Measurements from ENCODE around the gene SYNJ2. TPM values are rescaled to one million over a fixed set of nuclear protein-coding genes. Genes with fewer than 3 reads are reported as not detected.

Gene SYNJ2
- total and polyA plus RNA-seq, 2 of the 4 experiments (the other 2 are of a cell fraction): 40.8 to 45.2 TPM

DNA sequence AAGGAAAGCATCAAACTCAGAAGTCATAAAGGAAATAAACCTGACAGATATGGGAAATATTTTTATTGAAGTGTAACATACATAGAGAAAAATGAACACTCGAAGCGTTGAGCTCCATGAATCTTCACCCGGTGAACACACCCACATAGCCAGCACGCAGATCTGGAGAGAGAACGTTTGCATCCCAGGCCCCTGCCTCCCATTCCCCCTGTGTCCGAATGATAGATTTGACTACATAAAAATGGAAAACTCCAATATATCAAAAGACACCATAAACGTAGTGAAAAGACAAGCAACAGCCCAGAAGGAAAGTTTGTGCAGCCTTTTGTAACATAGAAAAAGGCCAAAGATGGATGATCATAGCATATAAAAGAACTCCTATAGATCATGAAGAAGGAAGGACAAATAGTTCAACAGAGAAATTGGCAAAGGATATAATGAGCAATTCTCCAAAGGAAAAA lies 17.1 kb downstream of the SYNJ2 start:
- Histone ChIP-seq H3K56ac (ENCODE audit: extremely low read depth, insufficient read depth, low read length) (no peak overlapping the region), H3K9me3 (ENCODE audit: control insufficient read depth, insufficient read depth, low read length) (no peaks in the 10 kb centered on the region), H3K23ac (ENCODE audit: low read depth, low read length) (no peak overlapping the region), H3K79me1 (ENCODE audit: low read depth in 1 of 2, low read length in 2 of 2) (peaks cover 36 to 93% of the 10 kb centered on the region in 2 experiments), H2AK5ac (ENCODE audit: low read depth, low read length) (no peak overlapping the region), H3K4me3 (ENCODE audit: insufficient read depth, low read depth, low read length) (no peak overlapping the region), H4K91ac (ENCODE audit: insufficient read depth, low read depth, low read length) (no peak overlapping the region), H3K4me1 (ENCODE audit: control insufficient read depth, insufficient read depth, low read length) (peaks cover 41% of the 10 kb centered on the region), H2AFZ (replicated peaks; ENCODE audit: low read length, poor library complexity) (no peak overlapping the region), H3K9me1 (ENCODE audit: insufficient read depth, low read length) (peaks cover 52% of the 10 kb centered on the region), H2BK5ac (ENCODE audit: low read depth, low read length, poor library complexity, severe bottlenecking) (no peak overlapping the region), H3K9ac (ENCODE audit: low read depth, low read length) (no peak overlapping the region), H2BK15ac (ENCODE audit: low read depth, low read length) (no peak overlapping the region), H2AK9ac (replicated peaks; ENCODE audit: low read depth, low read length, poor library complexity) (no peak overlapping the region), H4K8ac (ENCODE audit: low read depth in 2 of 2, low read length in 2 of 2) (no peak overlapping the region), H3K14ac (replicated peaks; ENCODE audit: low read depth, low read length) (no peak overlapping the region), H3K18ac (ENCODE audit: low read depth, low read length) (no peak overlapping the region), H3K4me2 (ENCODE audit: low read depth, low read length) (no peak overlapping the region), H2BK20ac (ENCODE audit: low read depth, low read length) (no peak overlapping the region), H3K27me3 (ENCODE audit: control insufficient read depth, insufficient read depth, low read length) (no peaks in the 10 kb centered on the region), H3K36me3 (ENCODE audit: control insufficient read depth, insufficient read depth, low read length) (peaks cover 6% of the 10 kb centered on the region), H3K27ac (ENCODE audit: insufficient read depth, low read length) (no peak overlapping the region), H4K5ac (ENCODE audit: low read depth, low read length) (no peak overlapping the region), H4K20me1 (ENCODE audit: insufficient read depth, low read length) (peaks cover 75% of the 10 kb centered on the region), H2BK120ac (ENCODE audit: low read depth, low read length) (no peak overlapping the region), H3K4ac (ENCODE audit: low read depth, low read length) (no peak overlapping the region)
- ATAC-seq (ENCODE audit: low read depth) (no peak), DNase-seq (no peak)
- intact Hi-C loops (cut with micrococcal nuclease) (no loop called here), in situ Hi-C loops (cut with MboI; ENCODE audit: low sequenced_read_pairs) (no loop called here), dilution Hi-C loops (cut with HindIII; ENCODE audit: low sequenced_read_pairs, unreplicated experiment) (no loop called here)
- TF ChIP-seq POLR2A (IDR thresholded peaks at IDR 0.05; ENCODE audit: low read depth, low read length) (no peak), NFE2L2 (IDR thresholded peaks at IDR 0.05; ENCODE audit: low read depth, low read length) (no peak), SMC3 (IDR thresholded peaks at IDR 0.05; ENCODE audit: low read depth, low read length) (no peak), RFX5 (IDR thresholded peaks at IDR 0.05; ENCODE audit: low read depth, low read length) (no peak), FOS (IDR thresholded peaks at IDR 0.05; ENCODE audit: low read depth, low read length) (no peak), RAD21 (IDR thresholded peaks at IDR 0.05; ENCODE audit: low read length) (no peak), CEBPB (IDR thresholded peaks at IDR 0.05; ENCODE audit: low read depth, low read length) (no peak), MAFK (IDR thresholded peaks at IDR 0.05; ENCODE audit: low read depth, low read length) (no peak), MXI1 (IDR thresholded peaks at IDR 0.05; ENCODE audit: borderline replicate concordance, low read depth, low read length) (no peak), MAZ (IDR thresholded peaks at IDR 0.05; ENCODE audit: borderline replicate concordance, low read depth, low read length) (no peak), RCOR1 (IDR thresholded peaks at IDR 0.05; ENCODE audit: insufficient replicate concordance, low read length) (no peak), CHD1 (IDR thresholded peaks at IDR 0.05; ENCODE audit: low read depth, low read length) (no peak), BHLHE40 (IDR thresholded peaks at IDR 0.05; ENCODE audit: low read depth, low read length) (no peak)
- TF ChIP-seq, protein P1, sequence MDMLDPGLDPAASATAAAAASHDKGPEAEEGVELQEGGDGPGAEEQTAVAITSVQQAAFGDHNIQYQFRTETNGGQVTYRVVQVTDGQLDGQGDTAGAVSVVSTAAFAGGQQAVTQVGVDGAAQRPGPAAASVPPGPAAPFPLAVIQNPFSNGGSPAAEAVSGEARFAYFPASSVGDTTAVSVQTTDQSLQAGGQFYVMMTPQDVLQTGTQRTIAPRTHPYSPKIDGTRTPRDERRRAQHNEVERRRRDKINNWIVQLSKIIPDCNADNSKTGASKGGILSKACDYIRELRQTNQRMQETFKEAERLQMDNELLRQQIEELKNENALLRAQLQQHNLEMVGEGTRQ (IDR thresholded peaks at IDR 0.05; ENCODE audit: low read depth, low read length): no peak
- TF ChIP-seq, protein P2, sequence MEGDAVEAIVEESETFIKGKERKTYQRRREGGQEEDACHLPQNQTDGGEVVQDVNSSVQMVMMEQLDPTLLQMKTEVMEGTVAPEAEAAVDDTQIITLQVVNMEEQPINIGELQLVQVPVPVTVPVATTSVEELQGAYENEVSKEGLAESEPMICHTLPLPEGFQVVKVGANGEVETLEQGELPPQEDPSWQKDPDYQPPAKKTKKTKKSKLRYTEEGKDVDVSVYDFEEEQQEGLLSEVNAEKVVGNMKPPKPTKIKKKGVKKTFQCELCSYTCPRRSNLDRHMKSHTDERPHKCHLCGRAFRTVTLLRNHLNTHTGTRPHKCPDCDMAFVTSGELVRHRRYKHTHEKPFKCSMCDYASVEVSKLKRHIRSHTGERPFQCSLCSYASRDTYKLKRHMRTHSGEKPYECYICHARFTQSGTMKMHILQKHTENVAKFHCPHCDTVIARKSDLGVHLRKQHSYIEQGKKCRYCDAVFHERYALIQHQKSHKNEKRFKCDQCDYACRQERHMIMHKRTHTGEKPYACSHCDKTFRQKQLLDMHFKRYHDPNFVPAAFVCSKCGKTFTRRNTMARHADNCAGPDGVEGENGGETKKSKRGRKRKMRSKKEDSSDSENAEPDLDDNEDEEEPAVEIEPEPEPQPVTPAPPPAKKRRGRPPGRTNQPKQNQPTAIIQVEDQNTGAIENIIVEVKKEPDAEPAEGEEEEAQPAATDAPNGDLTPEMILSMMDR (conservative IDR thresholded peaks at IDR 0.05; ENCODE audit: low read depth, low read length): no peak
- TF ChIP-seq, protein P3, sequence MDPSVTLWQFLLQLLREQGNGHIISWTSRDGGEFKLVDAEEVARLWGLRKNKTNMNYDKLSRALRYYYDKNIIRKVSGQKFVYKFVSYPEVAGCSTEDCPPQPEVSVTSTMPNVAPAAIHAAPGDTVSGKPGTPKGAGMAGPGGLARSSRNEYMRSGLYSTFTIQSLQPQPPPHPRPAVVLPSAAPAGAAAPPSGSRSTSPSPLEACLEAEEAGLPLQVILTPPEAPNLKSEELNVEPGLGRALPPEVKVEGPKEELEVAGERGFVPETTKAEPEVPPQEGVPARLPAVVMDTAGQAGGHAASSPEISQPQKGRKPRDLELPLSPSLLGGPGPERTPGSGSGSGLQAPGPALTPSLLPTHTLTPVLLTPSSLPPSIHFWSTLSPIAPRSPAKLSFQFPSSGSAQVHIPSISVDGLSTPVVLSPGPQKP (IDR thresholded peaks at IDR 0.05; ENCODE audit: borderline replicate concordance, low read depth, low read length): no peak
- WGBS, 2 experiments (ENCODE audit: extremely low coverage in 2 of 2, insufficient read length in 1 of 2): no CpG with 5 or more reads among the region's 7 CpGs
- CTCF ChIA-PET: no interaction called here
- BruUV-seq (replicated peaks): no TSS peak
- POLR2A ChIA-PET (ENCODE audit: unreplicated experiment): no interaction called here
